ENCODE measurements around the gene ZNF557.

Gene ZNF557

GRCh38 chr19:7076151-7076550, 6.6 kb downstream of the ZNF557 start:
- DNase-seq, result no peak

- DNase-seq, result no peak
Measured at GRCh38 chr19:7078008-7078407, 8.5 kb downstream of the ZNF557 start.

- DNase-seq, result no peak
Measured at GRCh38 chr19:7083076-7083956, 13.8 kb downstream of the ZNF557 start.

GRCh38 chr19:7088999-7089398, 19.5 kb downstream of the ZNF557 start:
- no peak for DNase-seq

- DNase-seq, result no peak
Measured at GRCh38 chr19:7098096-7098495, 28.6 kb downstream of the ZNF557 start.

GRCh38 chr19:7098701-7099596, 29.4 kb downstream of the ZNF557 start:
- DNase-seq, result peak; percentile 28

GRCh38 chr19:7099597-7099921, 30.1 kb downstream of the ZNF557 start:
- no peak for DNase-seq

GRCh38 chr19:7101498-7102253, 32.2 kb downstream of the ZNF557 start:
- no peak for DNase-seq

- DNase-seq, result no peak
Measured at GRCh38 chr19:7104747-7105447, 35.4 kb downstream of the ZNF557 start.

- no peak for DNase-seq
Measured at GRCh38 chr19:7106711-7107657, 37.5 kb downstream of the ZNF557 start.

GRCh38 chr19:7109678-7110289, 40.3 kb downstream of the ZNF557 start:
- no peak for DNase-seq

- DNase-seq, result no peak
Measured at GRCh38 chr19:7112675-7113074, 43.2 kb downstream of the ZNF557 start.

GRCh38 chr19:7113233-7113632, 43.7 kb downstream of the ZNF557 start:
- no peak for DNase-seq

GRCh38 chr19:7115721-7116120, 46.2 kb downstream of the ZNF557 start:
- no peak for DNase-seq

GRCh38 chr19:7117248-7117647, 47.7 kb downstream of the ZNF557 start:
- DNase-seq, result no peak

GRCh38 chr19:7119582-7119981, 50.1 kb downstream of the ZNF557 start:
- DNase-seq, result no peak

- no peak for DNase-seq
Measured at GRCh38 chr19:7120499-7120898, 51.0 kb downstream of the ZNF557 start.

- DNase-seq, result no peak
Measured at GRCh38 chr19:7122701-7123100, 53.2 kb downstream of the ZNF557 start.

GRCh38 chr19:7124782-7125181, 55.3 kb downstream of the ZNF557 start:
- no peak for DNase-seq

- DNase-seq, result no peak
Measured at GRCh38 chr19:7125221-7125620, 55.7 kb downstream of the ZNF557 start.

- DNase-seq, result no peak
Measured at GRCh38 chr19:7126132-7126531, 56.6 kb downstream of the ZNF557 start.
